GM10266 (cell line): ENCODE measurements around the gene SCFD2.

ENCODE experiments used
- DNase-seq: peaks from one replicate; pipeline ENCODE4 v3.0.0; 2012; ENCODE audit errors: extremely low spot score
- CTCF ChIP-seq: IDR thresholded peaks from 2 replicates; pipeline ENCODE4 v1.5.1; 2012; ENCODE audit warnings: mild to moderate bottlenecking, low read depth; ENCODE audit not compliant: control insufficient read depth, insufficient read depth; ENCODE audit errors: missing control alignments

SCFD2 gene

GRCh38 chr4:52964561-52965101, 401.2 kb downstream of the SCFD2 start:
- no peak for DNase-seq
- no peak for TF ChIP-seq CTCF

DNA sequence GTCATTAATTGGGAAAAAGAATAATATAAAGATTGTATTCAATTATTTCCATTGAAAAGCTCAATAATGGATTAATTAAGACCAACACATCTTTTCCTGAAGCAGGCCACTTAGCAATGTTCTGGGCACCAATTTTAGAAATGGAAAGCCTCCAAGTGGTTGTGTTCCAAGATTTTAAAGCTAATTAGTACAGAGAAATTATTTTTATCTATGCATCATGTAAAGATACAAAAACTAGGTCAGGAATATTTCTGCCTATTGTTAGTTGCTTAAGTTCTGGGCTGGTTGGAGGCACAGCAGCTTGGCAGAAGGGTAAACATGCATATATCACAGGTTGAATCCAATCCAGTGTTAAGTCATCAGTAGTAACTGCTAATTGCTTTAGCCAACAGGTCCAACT, 401.9 kb downstream of the SCFD2 start:
- TF ChIP-seq CTCF, result no peak

GRCh38 chr4:52962721-52963120, 403.1 kb downstream of the SCFD2 start:
- TF ChIP-seq CTCF, result no peak
- no peak for DNase-seq

More for the DNA sequence above, 401.9 kb downstream of the SCFD2 start:
- DNase-seq, result no peak

DNA sequence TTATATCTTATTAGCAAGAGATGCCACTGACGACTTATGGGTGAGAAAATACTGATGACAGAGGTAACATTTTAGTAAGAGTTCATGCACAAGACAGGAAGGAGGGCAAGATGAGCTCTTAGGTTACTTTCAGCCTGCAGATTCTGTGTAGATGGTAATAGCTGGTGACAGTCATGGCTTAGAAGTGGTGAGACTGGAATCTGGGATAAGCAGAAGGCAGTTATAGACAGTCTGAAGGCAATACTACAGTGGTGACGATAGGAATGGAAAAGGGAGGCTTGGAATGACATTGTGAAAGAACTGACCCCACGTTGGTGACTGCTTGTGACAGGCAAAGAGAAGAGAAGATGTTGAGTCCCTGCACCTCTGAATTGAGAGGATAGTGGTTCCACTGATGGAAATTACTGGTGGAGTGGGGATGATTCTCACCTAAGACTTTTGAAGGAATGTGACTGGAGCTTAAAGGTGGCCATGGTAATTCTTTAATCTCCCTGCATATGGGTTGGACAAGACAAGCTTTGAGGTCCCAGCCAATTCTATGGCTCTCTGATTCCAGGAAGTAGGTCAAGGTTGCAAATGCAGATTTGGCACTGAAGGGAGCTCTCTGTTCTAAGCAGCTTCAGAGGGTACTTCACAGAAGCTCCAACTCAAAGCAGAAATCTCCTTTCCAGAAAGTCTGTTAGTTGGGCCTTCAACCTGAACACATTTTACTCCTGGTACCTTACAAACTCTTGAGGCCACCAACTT, 404.0 kb downstream of the SCFD2 start:
- no peak for DNase-seq
- TF ChIP-seq CTCF, result no peak

DNA sequence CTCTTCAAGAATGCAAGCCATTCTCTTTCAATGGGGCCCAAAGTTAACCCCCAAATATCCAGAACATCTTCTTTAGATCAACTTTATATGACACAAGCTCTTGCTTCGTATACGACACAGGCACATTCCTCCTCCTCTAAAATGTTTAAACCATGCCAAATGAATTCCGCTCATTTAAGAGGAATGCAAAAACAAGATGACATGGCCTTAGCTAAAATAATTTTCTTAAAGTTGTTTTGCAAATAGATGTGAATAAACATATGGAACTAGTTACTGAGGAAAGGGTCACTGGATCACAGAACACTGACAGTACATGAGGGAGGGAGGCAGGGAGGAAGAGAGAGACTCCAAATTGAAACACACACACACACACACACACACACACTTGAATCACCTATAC, 406.3 kb downstream of the SCFD2 start:
- TF ChIP-seq CTCF, result no peak
- DNase-seq, result no peak

DNA sequence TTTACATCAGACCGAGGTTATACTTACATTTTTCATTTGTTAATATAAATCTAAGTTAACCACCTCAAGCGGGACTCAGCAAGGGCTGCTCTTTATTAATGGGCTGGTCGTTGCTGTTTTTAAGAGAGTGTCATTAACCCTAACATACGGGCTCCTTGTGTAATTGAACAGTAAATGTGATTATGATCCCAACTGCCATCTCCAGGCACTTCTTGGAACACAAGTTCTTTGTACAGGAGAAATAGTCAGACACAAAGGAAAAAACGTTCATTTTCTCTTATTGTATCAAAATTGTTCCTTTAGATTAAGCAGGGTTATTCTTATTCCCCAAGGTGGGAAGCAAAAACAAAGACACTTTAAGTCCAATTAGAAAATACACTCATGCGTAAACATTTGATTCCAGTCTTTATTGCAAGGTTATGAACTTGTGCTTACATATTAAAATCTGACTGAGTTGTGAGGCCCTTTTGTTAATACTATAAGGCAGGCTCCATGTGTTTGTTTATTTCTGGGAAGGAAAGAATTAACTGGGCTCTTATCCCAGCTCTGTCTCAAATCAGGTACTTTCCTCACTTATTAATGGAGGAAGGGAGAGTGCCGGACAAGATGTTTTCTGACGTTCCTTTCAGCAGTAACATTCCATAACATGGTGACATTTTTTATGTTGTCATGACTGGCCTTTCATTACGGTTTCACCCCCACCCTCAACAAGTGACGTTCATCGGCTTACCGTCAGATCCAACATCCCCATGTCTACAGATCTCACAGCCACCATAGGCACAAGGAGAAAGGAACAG, 407.8 kb downstream of the SCFD2 start:
- no peak for DNase-seq
- TF ChIP-seq CTCF, result no peak
